ENCODE measurements around the gene PIBF1.
"Not testable (repeated sequence)": the region's sequence is repeated elsewhere in the genome, so short reads cannot be mapped to it uniquely, and the experiment has no call there.

- TF ChIP-seq CTCF, POLR2A (IDR thresholded peaks at IDR 0.05): not testable (repeated sequence)
Observed at GRCh38 chr13:72784679-72785078, 2.7 kb downstream of the PIBF1 start.
